ENCODE measurements around the gene SCAPER. TPM values are rescaled to one million over a fixed set of nuclear protein-coding genes. Genes with fewer than 3 reads are reported as not detected.
"Not testable (repeated sequence)": the region's sequence is repeated elsewhere in the genome, so short reads cannot be mapped to it uniquely, and the experiment has no call there.

Gene SCAPER
- total RNA-seq, 3 donors from 2014 or later, result 15.8 to 33.1 (median 33.0) TPM

GRCh38 chr15:76299786-76300185 is 605.4 kb downstream of the SCAPER start:
- Histone ChIP-seq H3K36me3 (ENCODE audit: low read depth) (no peaks in the 10 kb centered on the region), H3K9me3 (no peaks in the 10 kb centered on the region), H3K4me3 (no peak overlapping the region), H3K4me1 (ENCODE audit: low read depth) (no peaks in the 10 kb centered on the region)
- intact Hi-C loops (cut with DNase I, micrococcal nuclease), result no loop called here
- ATAC-seq (no peak), DNase-seq (no peak)
- TF ChIP-seq CTCF (IDR thresholded peaks at IDR 0.05), result no peak

GRCh38 chr15:76298986-76299385 is 606.2 kb downstream of the SCAPER start:
- H3K9me3 ChIP-seq, result no peaks in the 10 kb centered on the region
- H3K36me3 ChIP-seq (ENCODE audit: low read depth), result no peaks in the 10 kb centered on the region
- TF ChIP-seq CTCF (IDR thresholded peaks at IDR 0.05), result no peak
- ATAC-seq, result peak; percentile 93
- no peak for DNase-seq
- H3K4me1 ChIP-seq (ENCODE audit: low read depth), result no peaks in the 10 kb centered on the region
- intact Hi-C loops (cut with DNase I, micrococcal nuclease), result no loop called here
- H3K4me3 ChIP-seq, result no peak overlapping the region

- intact Hi-C loops (cut with DNase I, micrococcal nuclease); H3K36me3 ChIP-seq (ENCODE audit: low read depth); ATAC-seq; H3K9me3 ChIP-seq; DNase-seq; H3K4me1 ChIP-seq (ENCODE audit: low read depth); H3K4me3 ChIP-seq: not testable (repeated sequence)
These were observed 607.2 kb downstream of the SCAPER start for GRCh38 chr15:76297951-76298350.

Small RNA genes lying within 50 kb of the gene (microRNA-seq; reads per million reads assigned to microRNA genes)
- gene MIR3713, result not detected

Other genes starting within 250 kb of the SCAPER start
- gene RCN2, start 26.4 kb upstream of the SCAPER start, total RNA-seq, result 10 to 100 TPM; 25.0 to 33.2 (median 31.9) TPM
- 1 to 10 TPM; 4.4 to 8.2 (median 6.3) TPM for gene PSTPIP1, start 89.8 kb upstream of the SCAPER start, total RNA-seq
- 100 to 1,000 TPM; 419 to 945 (median 666) TPM for gene TSPAN3, start 165.8 kb upstream of the SCAPER start, total RNA-seq